Measurements from ENCODE around the gene N4BP3.

DNA sequence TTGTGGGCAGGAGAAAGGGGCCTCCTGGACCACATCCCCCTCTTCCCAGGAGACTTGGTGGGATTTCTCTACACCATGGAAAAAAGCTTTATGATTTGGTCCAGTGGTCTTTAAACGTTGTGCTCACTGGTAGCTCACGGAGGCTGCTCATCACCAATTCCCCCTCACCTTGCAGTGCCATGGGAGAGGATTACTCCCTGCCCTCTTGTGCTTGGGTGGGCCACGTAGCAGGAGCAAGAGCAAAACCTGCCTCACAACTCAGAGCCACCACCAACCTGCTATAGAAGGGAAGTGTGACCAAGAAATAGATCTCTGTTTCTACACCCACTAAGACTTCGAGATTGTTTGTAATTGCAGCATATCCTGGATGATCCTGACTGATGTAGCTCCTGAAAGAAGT is 42.2 kb upstream of the N4BP3 start:
- TF ChIP-seq, protein P1, sequence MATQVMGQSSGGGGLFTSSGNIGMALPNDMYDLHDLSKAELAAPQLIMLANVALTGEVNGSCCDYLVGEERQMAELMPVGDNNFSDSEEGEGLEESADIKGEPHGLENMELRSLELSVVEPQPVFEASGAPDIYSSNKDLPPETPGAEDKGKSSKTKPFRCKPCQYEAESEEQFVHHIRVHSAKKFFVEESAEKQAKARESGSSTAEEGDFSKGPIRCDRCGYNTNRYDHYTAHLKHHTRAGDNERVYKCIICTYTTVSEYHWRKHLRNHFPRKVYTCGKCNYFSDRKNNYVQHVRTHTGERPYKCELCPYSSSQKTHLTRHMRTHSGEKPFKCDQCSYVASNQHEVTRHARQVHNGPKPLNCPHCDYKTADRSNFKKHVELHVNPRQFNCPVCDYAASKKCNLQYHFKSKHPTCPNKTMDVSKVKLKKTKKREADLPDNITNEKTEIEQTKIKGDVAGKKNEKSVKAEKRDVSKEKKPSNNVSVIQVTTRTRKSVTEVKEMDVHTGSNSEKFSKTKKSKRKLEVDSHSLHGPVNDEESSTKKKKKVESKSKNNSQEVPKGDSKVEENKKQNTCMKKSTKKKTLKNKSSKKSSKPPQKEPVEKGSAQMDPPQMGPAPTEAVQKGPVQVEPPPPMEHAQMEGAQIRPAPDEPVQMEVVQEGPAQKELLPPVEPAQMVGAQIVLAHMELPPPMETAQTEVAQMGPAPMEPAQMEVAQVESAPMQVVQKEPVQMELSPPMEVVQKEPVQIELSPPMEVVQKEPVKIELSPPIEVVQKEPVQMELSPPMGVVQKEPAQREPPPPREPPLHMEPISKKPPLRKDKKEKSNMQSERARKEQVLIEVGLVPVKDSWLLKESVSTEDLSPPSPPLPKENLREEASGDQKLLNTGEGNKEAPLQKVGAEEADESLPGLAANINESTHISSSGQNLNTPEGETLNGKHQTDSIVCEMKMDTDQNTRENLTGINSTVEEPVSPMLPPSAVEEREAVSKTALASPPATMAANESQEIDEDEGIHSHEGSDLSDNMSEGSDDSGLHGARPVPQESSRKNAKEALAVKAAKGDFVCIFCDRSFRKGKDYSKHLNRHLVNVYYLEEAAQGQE (IDR thresholded peaks at IDR 0.05; ENCODE audit: insufficient replicate concordance, low read depth): no peak
- no peak for TF ChIP-seq SPI1 (IDR thresholded peaks at IDR 0.05; ENCODE audit: borderline replicate concordance, low read depth)
- TF ChIP-seq, protein P2, sequence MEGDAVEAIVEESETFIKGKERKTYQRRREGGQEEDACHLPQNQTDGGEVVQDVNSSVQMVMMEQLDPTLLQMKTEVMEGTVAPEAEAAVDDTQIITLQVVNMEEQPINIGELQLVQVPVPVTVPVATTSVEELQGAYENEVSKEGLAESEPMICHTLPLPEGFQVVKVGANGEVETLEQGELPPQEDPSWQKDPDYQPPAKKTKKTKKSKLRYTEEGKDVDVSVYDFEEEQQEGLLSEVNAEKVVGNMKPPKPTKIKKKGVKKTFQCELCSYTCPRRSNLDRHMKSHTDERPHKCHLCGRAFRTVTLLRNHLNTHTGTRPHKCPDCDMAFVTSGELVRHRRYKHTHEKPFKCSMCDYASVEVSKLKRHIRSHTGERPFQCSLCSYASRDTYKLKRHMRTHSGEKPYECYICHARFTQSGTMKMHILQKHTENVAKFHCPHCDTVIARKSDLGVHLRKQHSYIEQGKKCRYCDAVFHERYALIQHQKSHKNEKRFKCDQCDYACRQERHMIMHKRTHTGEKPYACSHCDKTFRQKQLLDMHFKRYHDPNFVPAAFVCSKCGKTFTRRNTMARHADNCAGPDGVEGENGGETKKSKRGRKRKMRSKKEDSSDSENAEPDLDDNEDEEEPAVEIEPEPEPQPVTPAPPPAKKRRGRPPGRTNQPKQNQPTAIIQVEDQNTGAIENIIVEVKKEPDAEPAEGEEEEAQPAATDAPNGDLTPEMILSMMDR (IDR thresholded peaks at IDR 0.05; ENCODE audit: insufficient read depth, low read length): no peak

All from HL-60 (cell line).